Endometrium (tissue), 2 donors: ENCODE results near the gene SLC5A8.
"Not testable (repeated sequence)": the region's sequence is repeated elsewhere in the genome, so short reads cannot be mapped to it uniquely, and the experiment has no call there.

ENCODE experiments used
- FAIRE-seq: peaks from 2 replicates; lab custom pipeline; 2012; peaks lifted over from hg19 to GRCh38; lab: Jason Lieb, UNC
- donor health status: control.
- donor health status: control.

The SLC5A8 gene

GRCh38 chr12:101172316-101172715, 37.7 kb downstream of the SLC5A8 start:
- FAIRE-seq = no peak

DNA sequence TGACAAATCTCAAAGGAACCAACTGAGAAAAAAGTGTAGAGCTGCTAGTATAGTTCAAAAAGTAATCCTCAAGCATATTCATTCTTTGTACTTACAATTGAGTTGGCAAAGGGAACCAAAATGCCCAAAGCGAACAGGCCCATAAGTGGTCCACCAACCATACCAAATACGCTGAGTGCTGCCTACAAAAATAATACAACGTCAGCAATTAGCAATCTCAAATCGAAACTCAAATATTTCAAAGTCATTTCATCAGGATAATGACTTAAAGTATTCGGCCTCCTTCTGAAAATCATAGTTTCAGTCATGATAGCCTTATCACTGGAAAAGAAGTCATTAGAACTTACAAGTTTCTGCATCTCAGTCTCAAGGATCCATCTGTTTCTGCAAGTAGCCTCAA, 42.0 kb downstream of the SLC5A8 start:
- no peak for FAIRE-seq

DNA sequence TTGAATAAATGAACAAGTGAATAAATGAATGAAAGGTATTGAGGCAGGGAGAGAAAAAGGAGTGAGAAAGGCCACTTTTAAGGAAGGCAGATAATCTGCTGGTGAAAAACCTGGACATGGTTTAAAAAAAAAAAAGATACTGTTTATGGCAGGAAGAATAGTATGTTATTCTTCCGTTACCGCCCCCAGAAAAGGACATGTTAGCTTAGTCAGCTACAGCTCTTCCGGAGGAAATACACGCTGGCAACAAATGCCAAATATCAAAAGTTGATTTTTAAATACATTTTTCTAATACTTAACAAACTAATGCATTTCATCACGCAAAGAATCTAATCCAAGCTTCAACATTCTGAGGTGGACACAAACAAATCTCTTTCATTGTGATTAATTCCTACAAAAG, 43.2 kb downstream of the SLC5A8 start:
- no peak for FAIRE-seq

DNA sequence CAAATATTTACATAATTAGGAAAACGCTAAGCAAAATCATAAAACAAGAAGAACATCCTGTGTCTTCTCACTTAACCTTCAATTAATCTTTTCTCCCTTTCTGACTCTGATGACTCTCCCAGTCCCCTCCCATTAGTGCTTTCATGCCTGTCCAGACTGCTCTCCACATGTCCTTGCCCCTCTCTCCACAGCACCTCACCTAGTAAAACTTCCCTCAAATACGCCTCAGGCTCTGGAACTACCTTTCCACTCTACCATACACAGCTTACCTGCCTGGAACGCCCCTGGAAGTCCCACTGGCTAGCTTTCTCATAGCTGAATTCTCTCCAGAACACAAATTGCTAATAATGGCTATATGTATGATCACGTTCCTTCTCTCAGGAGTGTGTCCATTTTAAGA, 44.7 kb downstream of the SLC5A8 start:
- peak; percentile 71 for FAIRE-seq

DNA sequence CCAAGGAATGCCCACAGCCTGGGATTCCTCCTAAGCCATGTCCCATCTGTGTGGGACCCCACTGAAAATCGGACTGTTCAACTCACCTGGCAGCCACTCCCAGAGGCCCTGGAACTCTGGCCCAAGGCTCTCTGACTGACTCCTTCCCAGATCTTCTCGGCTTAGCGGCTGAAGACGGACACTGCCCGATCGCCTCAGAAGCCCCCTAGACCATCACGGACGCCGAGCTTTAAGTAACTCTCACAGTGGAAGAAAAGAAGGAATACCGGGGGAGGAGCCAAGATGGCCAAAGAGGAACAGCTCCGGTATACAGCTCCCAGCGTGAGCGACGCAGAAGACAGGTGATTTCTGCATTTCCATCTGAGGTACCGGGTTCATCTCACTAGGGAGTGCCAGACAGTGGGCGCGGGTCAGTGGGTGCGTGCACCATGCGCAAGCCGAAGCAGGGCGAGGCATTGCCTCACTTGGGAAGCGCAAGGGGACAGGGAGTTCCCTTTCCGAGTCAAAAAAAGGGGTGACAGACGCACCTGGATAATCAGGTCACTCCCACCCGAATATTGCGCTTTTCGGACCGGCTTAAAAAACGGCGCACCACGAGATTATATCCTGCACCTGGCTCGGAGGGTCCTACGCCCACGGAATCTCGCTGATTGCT, 64.1 kb downstream of the SLC5A8 start:
- not testable (repeated sequence) for FAIRE-seq

- FAIRE-seq = no peak
Measured at GRCh38 chr12:101127521-101128219, 82.4 kb downstream of the SLC5A8 start.

GRCh38 chr12:101117842-101118241, 92.2 kb downstream of the SLC5A8 start:
- FAIRE-seq = no peak

DNA sequence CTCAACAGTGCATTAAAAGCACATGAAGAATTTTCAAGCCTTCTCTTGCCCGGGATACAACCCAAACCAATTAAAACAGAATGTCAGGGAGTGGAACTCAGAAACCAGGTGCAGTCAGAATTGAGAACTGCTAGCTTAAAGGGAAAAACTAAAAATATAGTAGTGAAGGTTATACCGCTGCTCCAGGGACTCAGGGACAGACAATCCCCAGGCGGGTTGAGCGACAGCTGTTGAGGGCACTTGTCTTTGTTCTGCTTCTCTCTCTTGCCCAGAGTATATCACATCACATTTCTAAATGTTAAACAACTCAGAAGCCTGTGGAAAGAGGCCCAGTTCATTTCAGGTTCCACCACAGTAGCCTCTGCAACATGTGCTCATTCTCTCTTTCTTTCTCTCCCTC, 93.1 kb downstream of the SLC5A8 start:
- FAIRE-seq = no peak

GRCh38 chr12:101115326-101115725, 94.7 kb downstream of the SLC5A8 start:
- no peak for FAIRE-seq

DNA sequence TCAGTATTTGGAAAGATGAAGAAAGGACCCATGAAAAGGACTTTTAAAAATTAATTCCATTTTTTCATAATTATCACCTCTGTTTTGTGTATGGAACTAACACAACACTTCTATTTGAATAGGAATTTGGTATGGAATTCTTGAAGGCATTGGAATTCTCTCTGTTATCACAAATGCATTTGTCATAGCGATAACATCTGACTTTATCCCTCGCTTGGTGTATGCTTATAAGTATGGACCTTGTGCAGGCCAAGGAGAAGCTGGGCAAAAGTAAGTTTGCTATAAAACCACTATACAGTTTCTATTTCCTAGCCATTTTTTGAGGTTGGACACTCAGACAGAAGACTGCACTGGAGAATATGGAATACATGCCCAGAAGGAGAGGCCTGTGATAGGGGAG, 98.6 kb downstream of the SLC5A8 start:
- no peak for FAIRE-seq

GRCh38 chr12:101110866-101111265, 99.2 kb downstream of the SLC5A8 start:
- FAIRE-seq = no peak

GRCh38 chr12:101108130-101108529, 101.9 kb downstream of the SLC5A8 start:
- FAIRE-seq = no peak

- FAIRE-seq = no peak
Measured at GRCh38 chr12:101107032-101107763, 102.8 kb downstream of the SLC5A8 start.
